GM12878 (cell line): ENCODE results near the gene HK3.

ENCODE experiments used
- EP300 ChIP-seq, 2 experiments: fragments of 150-350 bp in 1 of 2; IDR thresholded peaks; 2 replicates each; pipeline ENCODE4 v1.6.1; 2011 to 2012; ENCODE audit warnings: low read depth in 2 of 2, low read length in 2 of 2, borderline replicate concordance in 1 of 2, improper control_type of control experiment in 1 of 2, inconsistent platforms in 1 of 2; ENCODE audit not compliant: control insufficient read depth in 1 of 2
- GABPA ChIP-seq: IDR thresholded peaks from 2 replicates; pipeline ENCODE4 v1.6.1; 2014; ENCODE audit warnings: antibody characterized with exemption, low read depth, mild to moderate bottlenecking, inconsistent platforms
- MTA2 ChIP-seq: fragments of 450-650 bp; IDR thresholded peaks from 2 replicates; pipeline ENCODE4 v1.6.1; 2016; ENCODE audit warnings: low read depth, mild to moderate bottlenecking, moderate library complexity
- RFX5 ChIP-seq: IDR thresholded peaks from 2 replicates; pipeline ENCODE4 v1.6.1; 2011; ENCODE audit warnings: low read depth, low read length, improper control_type of control experiment
- TAF1 ChIP-seq: IDR thresholded peaks from 2 replicates; pipeline ENCODE4 v1.6.1; 2011; ENCODE audit warnings: mild to moderate bottlenecking, low read depth, low read length, borderline replicate concordance

GRCh38 chr5:176882567-176882903 is 16.6 kb downstream of the HK3 start:
- TF ChIP-seq MTA2 (no peak), TAF1 (no peak), RFX5 (no peak), GABPA (no peak), EP300 (IDR thresholded peaks at IDR 0.05; ENCODE audit: borderline replicate concordance in 1 of 2, control insufficient read depth in 1 of 2, low read depth in 2 of 2, low read length in 2 of 2) (no peak)
